Panc1 (cell line): ENCODE data around the gene ZNF71.

Source experiments
- CTCF ChIP-seq: fragments of 450-650 bp; IDR thresholded peaks from 2 replicates; pipeline ENCODE4 v1.5.1; 2017; ENCODE audit warnings: mild to moderate bottlenecking
- POLR2AphosphoS5 ChIP-seq: IDR thresholded peaks from 2 replicates; pipeline ENCODE4 v1.6.1; 2012; ENCODE audit warnings: mild to moderate bottlenecking, low read depth, low read length, moderate library complexity
- REST ChIP-seq, 2 experiments: IDR thresholded peaks; 2 replicates each; pipeline ENCODE4 v1.6.1; 2011 to 2012; ENCODE audit warnings: low read depth in 2 of 2, control low read depth in 1 of 2, low read length in 1 of 2, mild to moderate bottlenecking in 1 of 2, moderate library complexity in 1 of 2; ENCODE audit not compliant: insufficient read depth in 1 of 2
- SIN3A ChIP-seq: IDR thresholded peaks from 2 replicates; pipeline ENCODE4 v1.6.1; 2012; ENCODE audit warnings: low read depth, mild to moderate bottlenecking, low read length, moderate library complexity, borderline replicate concordance; ENCODE audit not compliant: insufficient read depth

- TF ChIP-seq CTCF, result no peak
- TF ChIP-seq REST (IDR thresholded peaks at IDR 0.05; ENCODE audit: insufficient read depth in 1 of 2, low read depth in 2 of 2, low read length in 1 of 2), result no peak
- TF ChIP-seq POLR2AphosphoS5, result no peak
- no peak for TF ChIP-seq SIN3A
These were observed 76.0 kb downstream of the ZNF71 start for GRCh38 chr19:56670961-56671612.
